NCI-H1092 (cell line): Measurements from ENCODE around the gene NEUROD1.
A peak's percentile ranks its signal among the peaks of the same experiment; 100 is the strongest.

Experiments used
- DNase-seq: peaks from one replicate; lab custom pipeline; 2025; lab: John Stamatoyannopoulos, UW

The NEUROD1 gene

DNA sequence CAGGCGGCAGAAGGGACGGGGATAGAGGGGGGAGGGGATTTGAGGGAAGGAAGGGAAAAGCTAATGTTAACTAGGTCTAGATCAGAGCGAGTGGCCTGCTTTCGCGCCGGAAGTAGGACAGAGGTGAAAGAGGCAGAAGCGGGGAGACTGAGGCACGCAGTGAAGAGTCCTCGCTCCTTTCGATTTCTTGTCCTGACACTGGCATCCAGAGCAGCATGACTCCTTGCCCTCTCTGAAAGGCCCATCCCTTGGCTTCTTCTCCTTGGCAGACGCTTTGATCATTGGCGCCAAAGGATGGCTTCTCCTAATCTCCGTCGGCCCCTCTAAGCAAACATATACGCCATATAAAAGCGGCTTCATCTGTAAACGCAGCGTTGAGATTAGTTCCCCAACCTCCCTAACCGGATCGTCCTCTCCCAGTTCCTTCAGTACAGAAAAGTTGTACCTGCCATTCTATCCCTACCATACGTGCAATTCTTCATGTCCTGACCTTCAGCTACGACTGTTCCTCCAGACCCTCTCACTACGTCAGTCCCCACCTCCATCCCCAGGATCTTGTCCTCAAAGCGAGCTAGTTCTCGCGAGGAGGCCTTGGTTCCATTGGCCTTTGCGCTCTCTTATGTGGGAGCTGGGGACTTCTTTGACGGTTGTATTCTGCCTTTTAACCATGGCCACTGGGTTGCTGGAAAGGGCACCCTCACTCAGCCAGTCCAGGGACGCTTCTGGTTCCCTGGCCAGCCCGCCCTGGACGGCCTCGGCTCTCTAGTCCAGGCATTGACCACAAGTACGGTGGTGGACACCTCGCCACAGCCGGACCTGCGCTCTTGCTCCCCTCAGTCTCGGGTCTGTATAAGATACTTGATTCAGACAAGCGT, 857 bp upstream of the NEUROD1 start:
- DNase-seq: no peak

- no peak for DNase-seq
Measured at GRCh38 chr2:181679544-181679979, 755 bp downstream of the NEUROD1 start.

DNA sequence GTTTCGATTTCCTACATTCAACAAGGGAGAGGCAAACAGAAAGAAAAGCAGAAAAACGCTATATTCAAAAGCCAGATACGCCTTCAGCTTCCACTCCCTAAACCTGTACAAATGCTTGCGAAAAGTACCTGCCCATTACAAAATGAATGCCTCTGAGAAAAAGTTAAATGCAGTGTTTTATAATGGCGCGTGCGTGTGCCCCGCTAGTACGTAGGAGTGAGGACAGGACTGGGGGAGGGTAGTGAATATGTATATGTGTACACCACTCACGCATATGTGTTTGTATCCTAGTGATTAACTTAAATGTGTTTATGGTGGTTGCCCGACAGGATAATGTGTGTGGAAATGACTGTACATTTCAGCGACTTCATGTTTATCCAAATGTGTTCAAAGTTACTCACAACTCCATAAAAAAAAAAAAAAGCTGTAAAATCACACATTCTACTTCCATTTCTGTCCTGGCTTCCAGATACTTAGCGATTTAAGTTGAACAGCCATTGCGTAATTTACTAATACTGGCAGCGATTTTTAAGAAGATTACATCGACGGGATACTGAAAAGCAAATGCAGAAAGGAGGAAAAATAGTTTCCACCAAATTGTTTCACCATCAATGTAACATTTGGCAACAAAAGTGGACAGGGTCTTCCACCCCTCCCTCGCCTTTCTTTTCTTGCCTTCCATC, 1.3 kb downstream of the NEUROD1 start:
- DNase-seq: no peak

GRCh38 chr2:181677912-181678586, 2.3 kb downstream of the NEUROD1 start:
- DNase-seq: no peak

DNA sequence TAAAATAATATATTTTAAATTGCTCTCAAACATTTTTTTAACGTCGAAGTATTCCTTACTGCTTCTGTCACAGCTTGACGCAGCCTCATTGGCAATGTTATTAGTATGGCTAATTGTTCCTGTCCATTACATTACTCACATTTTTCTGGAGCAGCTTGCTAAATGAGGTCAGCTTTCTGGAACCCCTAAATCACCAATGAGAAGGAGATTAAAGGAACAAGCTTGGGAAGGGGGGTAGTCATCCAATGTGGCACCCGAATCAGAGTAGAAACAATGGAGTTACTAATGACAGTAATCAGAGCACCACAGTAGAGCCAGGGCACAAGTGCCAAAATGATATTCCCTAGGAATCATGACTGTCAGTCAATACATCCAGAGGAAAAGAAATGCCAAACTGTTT, 5.1 kb downstream of the NEUROD1 start:
- DNase-seq: no peak

DNA sequence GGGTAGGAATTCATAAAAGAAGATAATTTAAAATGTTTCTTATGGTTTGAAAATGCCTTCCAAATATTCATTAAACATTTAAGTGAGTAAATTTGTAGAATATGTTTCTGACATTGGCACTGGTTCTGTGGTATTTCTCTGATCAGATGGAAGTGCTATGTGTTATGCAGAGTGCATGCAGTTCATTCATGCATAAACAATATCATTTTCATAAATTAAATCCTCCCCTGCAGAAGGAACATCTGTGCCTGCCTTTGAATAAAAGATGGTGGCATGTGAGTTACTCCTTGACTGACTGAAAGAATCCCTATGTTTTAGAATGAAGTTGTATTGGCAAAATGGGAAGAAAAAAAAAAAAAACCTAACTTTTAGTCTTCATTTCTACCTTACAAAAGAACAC, 5.9 kb downstream of the NEUROD1 start:
- no peak for DNase-seq

GRCh38 chr2:181673173-181673572, 7.1 kb downstream of the NEUROD1 start:
- DNase-seq: no peak

DNA sequence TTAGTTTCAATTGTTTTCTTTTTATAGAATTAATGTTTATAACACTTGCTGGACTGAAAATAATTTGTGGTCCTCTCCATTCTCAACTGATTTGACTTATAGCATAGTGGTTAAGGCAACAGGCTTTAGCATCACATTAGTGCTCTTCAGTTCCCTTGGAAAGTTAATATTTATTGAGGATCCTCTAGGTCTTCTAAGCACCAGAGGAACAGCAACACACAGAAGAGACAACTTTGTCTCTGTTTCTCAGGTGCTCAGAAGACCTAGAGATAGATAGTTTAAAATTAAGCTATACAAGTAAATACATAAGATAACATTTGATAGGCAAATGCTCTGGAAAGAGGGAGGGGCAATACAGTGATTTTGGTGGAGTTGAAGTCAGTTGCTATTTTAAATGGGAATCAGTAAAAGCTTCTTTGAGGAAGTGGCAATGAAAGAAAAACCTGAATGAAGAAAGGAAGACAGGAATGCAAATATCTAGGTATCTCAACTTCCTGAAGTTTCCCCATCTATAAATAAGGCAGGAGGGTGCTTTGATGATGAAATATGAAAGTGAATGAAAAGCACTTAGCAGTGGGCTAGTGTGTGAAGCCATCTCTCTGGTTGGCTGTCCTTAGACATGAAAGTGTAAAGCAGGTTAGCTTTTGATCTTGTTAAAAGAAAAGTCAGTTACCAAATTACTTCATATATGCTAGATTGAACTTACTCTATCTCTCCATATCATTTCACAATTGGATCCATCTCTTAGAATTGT, 7.9 kb downstream of the NEUROD1 start:
- no peak for DNase-seq

GRCh38 chr2:181670632-181671031, 9.7 kb downstream of the NEUROD1 start:
- no peak for DNase-seq

- no peak for DNase-seq
Measured at GRCh38 chr2:181667234-181667633, 13.1 kb downstream of the NEUROD1 start.

DNA sequence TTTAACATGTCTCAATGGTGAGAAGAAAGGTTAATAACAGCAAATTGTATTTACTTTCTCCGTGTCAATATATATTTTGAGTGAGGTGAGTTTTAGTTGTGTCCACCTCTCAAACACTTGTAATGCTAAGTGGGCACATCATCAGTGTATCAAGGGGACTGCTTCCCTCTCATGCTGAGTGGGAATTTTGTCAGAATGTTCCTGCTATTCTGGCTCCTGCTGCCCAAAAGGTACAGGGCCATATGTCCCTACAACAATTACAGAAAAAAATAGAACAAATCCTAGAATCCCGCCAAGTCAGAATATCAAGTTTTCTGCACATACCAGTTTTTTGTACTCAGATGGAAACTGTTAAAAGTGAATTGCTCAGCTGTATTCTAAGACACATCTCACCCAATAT, 18.0 kb downstream of the NEUROD1 start:
- DNase-seq: no peak

DNA sequence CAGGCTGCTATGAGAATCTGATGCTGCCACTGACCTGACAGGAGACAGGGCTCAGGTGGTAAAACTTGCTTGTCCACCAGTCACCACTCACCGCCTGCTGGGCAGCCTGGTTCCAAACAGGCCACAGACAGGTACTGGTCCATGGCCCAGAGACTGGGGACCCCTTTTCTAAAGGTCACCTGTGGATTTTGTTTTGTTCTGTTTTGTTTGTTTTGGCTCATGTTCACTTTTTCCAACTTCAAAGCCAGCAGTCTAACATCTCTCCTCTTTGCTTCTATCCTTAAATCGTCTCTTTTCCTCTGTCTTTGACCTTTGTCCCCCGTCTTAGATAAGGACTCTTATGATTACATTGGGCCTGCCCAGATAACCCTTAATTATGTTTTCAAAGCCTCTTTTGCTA, 20.1 kb downstream of the NEUROD1 start:
- no peak for DNase-seq

DNA sequence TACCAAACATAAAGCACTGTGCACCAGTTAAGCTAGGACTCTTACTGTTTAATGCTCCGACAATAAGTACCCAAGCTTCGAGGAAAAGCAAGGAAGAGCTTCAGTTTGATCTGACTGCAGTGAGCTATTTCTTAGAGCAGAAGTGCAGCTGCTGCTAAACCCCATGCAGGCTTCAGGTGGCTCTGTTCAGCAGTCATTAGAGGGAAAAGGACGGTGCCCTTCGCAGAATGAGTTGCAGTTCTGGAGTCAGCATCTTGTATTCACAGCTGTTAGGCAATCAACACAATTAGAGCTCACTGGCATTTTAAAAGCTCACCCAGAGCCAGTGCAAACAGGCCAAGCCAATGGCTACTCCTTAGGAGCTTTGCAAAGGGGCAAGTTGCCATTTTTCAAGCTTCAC, 21.9 kb downstream of the NEUROD1 start:
- DNase-seq: peak; percentile 39

GRCh38 chr2:181657379-181657778, 22.9 kb downstream of the NEUROD1 start:
- DNase-seq: no peak

DNA sequence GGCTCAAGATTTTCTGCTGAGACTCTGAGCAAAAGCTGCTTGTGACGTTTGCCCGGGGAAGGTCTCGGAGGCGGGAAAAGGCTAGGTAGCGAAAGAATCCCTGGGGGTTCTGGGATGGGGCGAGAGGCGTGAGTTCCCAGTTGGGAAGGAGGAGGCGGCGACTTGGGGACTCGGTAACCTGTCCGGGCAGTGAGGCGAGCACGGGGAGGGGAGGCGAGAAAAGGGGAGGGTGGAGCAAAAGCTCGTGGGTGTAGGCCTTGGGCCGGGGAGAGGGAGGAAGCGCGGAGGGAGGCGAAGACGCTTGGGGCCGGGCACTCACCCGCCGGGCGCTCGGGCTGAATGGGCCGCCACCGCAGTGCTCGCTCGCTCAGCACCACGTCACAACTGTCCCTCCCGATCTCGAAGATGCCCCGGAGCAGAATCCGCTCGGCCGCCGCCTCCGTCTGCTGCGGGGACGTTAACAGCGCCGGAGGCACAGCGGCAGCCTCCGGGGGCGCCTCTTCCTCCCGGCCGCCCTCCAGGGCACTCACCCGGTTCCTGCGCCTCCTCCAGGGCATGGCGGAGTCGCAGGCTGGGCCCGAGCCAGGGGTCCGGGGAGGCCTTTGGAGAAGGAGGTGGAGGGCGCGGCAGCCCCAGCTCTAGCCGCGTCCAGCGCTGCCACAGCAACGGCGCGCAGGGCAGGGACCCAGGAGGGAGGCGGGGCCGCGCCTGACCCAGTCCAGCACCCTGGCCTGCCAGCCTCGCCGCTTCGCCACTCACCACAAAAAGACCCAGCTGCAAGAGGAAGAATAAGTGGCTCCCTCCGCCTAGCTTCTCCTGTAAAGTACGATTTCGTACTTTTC, 23.6 kb downstream of the NEUROD1 start, which contains the start of gene CERKL:
CERKL (minus strand) TSS at position 656 of the 842 bp plus-strand sequence; CDS start at position 557, 99 bp downstream.
- DNase-seq: no peak

DNA sequence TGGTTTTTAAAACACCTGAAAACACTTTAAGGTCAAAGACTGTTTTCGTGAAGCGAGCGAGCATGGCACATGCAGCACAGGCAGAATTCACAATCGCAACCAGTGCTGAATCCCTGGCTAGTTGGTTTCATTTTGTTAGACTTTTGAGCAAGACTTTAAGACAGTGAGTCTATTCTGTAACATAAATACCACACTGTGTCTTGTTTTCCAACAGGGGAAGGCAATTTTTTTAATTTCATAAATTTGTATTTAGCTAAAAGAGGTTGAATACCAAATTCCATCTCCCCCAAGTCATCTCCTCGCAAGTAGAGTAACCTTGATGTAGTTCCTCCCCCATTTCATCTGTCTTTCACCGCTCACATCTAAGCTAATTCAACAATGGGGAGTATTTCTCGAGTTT, 24.8 kb downstream of the NEUROD1 start:
- no peak for DNase-seq

GRCh38 chr2:181649436-181649979, 30.8 kb downstream of the NEUROD1 start:
- DNase-seq: no peak

GRCh38 chr2:181648478-181649155, 31.7 kb downstream of the NEUROD1 start:
- no peak for DNase-seq

- no peak for DNase-seq
Measured at GRCh38 chr2:181646415-181646987, 33.8 kb downstream of the NEUROD1 start.

DNA sequence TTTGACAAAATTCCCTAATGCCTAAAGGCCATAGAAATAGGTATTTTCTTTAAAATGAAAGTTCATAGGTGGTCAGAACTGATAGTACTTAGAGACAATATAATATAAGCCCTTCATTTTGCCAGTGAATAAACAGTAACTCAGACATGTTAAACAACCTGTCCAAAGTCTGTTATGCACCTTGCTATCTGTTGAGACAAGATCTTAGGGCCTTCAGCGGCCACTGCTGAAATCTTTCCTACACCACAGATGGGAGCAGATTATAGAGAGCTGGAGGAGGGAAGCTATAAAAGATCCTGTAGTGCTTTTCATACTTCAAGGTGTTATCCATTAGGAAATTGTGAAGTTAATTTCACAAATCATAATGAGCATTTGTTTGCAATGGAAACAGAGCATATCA, 37.2 kb downstream of the NEUROD1 start:
- DNase-seq: no peak
